Suppressor macrophage treated with lipopolysaccharide for 1 hour (primary cell): ENCODE data around the gene FBXW9.
"Not testable (repeated sequence)": the region's sequence is repeated elsewhere in the genome, so short reads cannot be mapped to it uniquely, and the experiment has no call there.

Source experiments
- DNase-seq, 3 donors: peaks; one replicate each; pipeline ENCODE4 v3.0.0-alpha.2; 2020 to 2022

FBXW9 gene

GRCh38 chr19:12696366-12697335, at the start of gene FBXW9:
Gene FBXW9, minus strand, starts transcription at chr19:12696631. Its CDS starts 50 bp downstream, at chr19:12696581.
- DNase-seq, result peak; percentile 96 to 98 (median 98)

- DNase-seq, result no peak
These were observed 48.9 kb upstream of the FBXW9 start for GRCh38 chr19:12745166-12745897.

GRCh38 chr19:12737835-12738351, 41.5 kb upstream of the FBXW9 start:
- no peak for DNase-seq

DNA sequence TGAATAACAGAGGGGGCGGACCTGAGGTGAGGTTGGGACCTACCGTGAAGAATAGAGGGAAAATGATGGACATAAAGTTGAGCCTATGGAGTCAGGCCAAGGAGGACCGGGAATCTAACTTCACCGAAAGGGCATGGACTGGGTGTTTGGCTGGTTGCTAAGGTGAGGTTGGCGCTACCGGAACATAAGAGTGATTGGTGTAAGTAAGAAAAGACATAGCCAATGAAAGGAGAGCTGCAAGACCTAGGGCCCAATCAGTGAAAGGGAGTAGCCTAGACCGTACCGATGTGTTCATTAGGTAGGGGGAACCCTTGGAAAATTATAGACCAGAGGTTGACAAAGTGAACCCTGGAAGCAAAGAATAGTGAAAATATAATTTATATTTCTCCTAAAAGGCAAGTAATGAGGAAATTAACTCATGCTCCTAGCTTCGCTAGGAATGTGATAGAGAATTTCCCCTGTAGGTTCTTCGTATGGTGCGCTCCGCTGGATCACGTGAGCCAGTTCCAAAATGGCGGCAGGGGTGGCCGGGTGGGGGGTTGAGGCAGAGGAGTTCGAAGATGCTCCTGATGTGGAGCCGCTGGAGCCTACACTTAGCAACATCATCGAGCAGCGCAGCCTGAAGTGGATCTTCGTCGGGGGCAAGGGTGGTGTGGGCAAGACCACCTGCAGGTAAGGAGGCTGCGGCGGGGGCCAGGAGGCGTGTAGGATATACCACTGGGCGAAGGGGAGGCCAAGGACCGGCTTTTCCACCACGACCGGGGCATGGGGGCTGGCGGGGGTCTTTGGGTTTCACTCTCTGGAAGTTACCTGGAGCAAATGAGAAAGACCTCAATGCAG, 40.8 kb upstream of the FBXW9 start, which contains the start of gene GET3:
Gene GET3 (plus strand): TSS at position 503 of the 840 bp plus-strand sequence. CDS start 9 bp downstream, at position 512.
- peak; percentile 93 to 97 (median 94) for DNase-seq

DNA sequence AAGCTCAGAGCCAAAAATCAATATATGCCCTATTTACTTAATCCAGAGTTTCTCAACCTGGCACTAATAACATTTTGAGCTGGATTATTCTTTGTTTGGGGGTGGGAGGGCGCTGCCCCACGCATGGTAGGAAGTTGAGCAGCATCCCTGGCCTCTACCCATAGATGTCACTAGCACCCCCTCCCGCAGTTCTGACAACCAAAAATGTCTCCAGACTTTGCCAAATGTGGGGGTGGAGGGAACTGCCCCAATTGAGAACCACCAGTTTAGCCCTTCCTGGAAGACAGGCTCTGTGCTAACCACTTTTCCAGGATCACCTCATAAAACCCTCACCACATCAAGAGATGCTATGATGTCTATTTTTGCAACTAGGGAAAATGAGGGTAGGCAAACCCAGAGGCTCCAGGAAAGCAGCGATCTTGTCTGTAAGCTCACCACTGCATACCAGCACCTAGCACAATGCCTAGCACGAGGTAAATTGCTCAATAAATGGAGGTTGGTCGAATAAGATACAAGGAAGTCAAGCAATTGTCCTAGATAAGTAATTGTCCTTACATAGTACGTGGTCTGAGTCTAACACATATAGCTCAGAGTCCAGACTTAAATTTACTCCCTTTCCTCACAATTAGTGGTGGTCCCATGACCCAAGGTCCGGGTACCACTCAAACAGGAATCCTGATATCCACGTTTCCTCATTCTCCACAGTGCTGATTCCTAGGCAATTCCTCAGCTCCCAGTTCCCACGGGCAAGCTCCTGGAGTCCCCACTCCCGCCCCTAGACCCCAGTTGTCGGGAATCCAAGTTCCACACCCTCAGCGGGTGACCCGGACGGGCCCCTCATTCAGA, 37.2 kb upstream of the FBXW9 start:
- peak; percentile 78 to 86 (median 83) for DNase-seq

DNA sequence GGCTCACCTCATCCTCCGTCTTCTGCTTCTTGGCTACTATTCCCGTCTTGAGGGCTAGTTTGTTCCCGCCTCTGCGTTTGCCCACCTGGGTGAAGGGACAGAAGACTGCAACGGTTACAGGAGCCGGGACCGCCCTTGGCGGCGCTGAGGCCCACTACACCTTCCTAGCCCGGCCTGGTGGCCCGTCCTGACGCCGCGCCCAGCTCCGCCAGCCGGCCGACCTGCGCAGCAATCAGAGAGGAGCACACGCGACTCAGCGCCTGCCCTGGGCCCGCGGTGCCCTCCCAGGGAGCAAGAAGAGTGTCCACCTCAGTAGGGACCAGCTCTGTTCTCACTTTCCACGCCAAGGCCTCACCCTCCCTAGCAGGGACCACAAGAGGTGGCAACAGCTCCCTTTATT, 34.9 kb upstream of the FBXW9 start:
- no peak for DNase-seq

GRCh38 chr19:12730064-12730463, 33.6 kb upstream of the FBXW9 start:
- peak in 1 of 3 donors; percentile 13 for DNase-seq

DNA sequence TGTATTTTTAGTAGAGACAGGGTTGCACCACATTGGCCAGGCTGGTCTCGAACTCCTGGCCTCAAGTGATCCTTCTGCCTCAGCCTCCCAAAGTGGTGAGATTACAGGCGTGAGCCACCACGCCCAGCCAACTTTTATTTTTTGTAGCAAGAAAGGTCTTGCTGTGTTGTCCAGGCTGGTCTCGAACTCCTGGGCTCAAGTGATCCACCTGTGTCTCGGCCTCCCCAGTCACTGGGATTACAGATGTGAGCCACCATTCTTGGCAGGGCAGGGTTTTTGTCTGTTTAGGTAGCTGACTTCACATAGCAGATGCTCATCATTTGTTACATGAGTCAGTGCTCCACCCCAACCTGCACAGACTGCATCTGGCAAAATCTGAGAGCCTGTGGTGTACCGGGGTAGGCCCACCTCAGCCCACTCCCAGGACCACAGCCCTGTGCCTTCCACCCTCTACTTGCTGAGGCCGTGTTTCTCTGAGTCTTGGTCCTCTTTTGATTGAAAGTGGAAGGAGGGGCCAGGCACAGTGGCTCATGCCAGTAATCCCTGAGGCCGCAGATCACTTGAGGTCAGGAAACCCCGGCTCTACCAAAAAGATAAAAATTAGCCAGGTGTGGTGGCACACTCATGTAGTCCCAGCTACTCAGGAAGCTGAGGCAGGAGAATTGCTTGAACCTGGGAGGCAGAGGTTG, 31.5 kb upstream of the FBXW9 start:
- DNase-seq, result no peak

DNA sequence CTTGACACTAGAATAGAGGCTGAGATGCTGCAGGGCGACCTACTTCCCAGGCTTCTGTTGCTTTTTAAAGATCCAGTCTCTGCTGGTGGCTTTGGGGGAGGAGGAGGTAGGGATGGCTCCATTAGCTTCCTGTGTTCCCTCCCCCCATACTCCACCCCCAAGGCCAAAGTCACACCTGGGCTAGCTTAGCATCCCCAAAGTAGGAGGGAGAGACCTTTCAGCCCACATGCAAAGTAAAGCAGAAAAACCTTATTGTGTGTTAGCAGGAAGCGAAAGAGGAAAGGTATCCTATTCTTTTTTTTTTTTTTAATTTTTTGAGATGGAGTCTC, 30.5 kb upstream of the FBXW9 start:
- no peak for DNase-seq

- not testable (repeated sequence) for DNase-seq
These were observed 29.2 kb upstream of the FBXW9 start for GRCh38 chr19:12725612-12726011.

DNA sequence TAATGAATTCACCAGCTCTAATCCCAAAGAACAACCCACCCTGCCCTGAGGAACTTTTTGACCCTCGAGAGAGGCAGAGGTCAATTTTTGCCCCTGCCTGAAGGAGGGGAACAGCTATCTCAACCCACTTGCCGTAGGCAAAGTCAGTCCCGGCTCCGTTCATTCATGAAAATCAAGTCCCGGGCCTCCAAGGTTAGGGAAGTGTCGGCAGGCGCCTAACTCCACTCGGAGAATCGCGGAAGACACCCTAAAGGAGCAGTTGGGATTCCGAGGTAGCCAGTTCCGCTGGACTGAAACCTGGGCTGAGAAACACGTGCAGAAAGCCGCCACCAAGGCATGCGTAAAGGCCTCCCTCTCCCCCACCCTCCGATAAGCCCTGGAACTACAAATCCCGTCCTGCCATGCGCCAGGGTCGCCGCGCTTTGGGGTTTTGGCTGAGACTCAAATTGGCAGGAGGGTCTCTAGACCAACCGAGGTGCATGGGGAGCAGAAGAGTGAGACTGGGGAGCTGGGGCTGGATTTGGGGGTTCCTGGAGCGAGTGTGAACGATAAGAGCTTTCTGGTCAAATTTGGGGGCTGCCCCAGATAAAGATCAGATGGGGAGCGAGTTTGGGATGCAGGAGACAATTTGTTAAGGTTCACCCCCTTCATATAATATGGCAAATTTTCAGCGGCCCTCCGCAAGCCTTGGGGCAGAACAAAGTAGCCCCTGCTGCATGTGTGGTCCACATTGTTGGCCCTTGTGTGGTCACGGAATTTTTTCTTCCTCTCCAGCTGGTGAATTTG, 27.4 kb upstream of the FBXW9 start, which contains the start of gene TNPO2:
Gene TNPO2 (minus strand): TSS at position 292 of the 786 bp plus-strand sequence. CDS start 2,955 bp downstream, outside the sequence.
- peak; percentile 54 to 69 (median 58) for DNase-seq

DNA sequence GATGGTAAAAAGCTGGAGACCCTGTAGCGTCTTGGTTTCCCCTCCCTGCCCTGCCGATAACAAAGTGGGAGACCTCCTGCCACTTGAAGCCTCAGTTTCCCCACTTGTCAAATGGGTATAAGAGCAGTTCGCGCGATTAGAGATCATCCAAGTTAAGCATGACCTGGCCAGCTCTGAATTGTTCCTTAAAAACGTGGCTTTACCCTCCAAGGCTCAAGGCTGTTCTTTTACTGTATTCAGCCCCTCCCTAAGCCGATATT, 26.9 kb upstream of the FBXW9 start:
- DNase-seq, result peak in 2 of 3 donors; percentile 13 to 17

- peak; percentile 99 to 100 (median 100) for DNase-seq
These were observed 26.3 kb upstream of the FBXW9 start for GRCh38 chr19:12722566-12723380.

GRCh38 chr19:12721656-12722565, 25.5 kb upstream of the FBXW9 start:
- DNase-seq, result peak; percentile 57 to 84 (median 67)

DNA sequence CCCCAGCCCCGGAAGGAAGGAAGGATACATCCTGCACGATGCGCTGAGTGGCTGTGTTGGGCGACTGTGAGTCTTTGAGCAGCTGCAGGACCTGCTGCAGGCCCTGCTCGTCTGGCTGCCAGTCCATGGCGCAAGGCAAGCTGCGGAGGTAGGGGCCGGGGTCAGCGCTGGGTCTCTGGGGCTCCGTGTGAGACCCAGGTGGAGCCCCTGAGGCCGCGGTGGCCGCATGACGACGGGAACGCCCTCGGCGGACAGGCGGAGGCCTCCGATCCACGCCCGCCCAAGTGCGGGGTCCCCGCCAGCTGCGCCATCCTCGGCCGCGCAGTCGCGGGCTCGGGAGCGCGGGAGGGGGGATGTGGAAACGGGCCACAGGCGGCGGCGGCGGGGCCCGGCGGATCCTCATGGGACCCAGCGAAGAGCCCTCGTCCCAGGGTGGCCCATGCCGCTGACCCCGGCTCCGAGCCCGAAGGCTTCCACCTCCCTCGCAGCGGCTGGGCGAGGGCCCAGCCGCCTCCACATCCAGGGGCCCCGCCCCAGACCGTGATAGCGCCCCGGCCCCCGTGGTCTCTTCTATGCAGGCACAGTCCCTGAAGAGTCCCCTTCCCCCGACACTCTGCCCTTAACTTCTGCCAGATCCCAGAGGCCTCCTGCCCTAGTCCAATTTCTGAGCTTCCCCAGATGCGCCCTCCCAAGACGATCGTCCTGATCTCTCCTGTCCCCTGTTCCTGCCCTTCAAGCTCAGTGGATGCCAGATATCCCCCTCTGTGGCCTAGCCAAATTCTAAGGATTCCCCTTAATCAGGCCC, 24.6 kb upstream of the FBXW9 start:
- DNase-seq, result peak; percentile 7 to 31 (median 18)

DNA sequence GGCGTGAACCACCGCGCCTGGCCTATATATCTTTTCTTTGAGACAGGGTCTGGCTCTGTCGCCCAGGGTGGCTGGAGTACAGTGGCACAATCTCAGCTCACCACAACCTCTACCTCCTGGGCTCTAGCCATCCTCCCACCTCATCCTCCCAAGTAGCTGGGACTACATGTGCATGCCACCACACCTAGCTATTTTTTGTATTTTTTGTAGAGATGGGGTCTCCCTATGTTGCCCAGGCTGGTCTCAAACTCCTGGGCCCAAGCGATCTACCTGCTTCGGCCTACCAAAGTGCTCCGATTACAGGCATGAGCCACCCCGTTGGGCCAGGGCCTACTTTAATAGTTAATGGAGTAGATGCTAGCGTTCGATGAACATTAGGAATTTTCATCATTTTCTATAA, 23.9 kb upstream of the FBXW9 start:
- no peak for DNase-seq

DNA sequence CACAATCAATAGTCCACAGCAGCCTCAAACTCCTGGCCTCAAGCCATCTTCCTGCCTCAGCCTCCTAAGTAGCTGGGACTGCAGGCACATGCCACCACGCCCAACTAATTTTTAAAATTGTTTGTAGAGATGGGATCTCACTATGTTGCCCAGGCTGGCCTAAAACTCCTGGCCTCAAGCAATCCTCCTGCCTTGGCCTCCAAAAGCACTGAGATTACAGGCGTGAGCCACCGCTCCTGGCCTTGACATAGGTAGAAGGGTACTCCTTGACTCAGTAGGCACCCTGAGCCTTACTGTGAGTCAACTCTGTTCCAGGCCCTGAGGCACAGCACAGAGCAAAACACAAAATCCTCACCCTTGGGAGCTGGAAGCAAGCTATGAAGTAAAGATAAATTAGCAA, 19.5 kb upstream of the FBXW9 start:
- DNase-seq, result no peak
